WTC11 (cell line): ENCODE data around the gene C1QTNF6.

Experiments
- ATF3 ChIP-seq: sonication (generic); formaldehyde crosslinking; conservative IDR thresholded peaks from 2 replicates; pipeline ENCODE4 v1.8.1; 2022; ENCODE audit warnings: mild to moderate bottlenecking, missing genetic modification reagents
- CREB1 ChIP-seq: sonication (generic); formaldehyde crosslinking; IDR thresholded peaks from 2 replicates; pipeline ENCODE4 v1.8.0; 2023; ENCODE audit warnings: mild to moderate bottlenecking, missing genetic modification reagents
- ESRRA ChIP-seq: sonication (generic); formaldehyde crosslinking; IDR thresholded peaks from 2 replicates; pipeline ENCODE4 v1.8.1; 2022; ENCODE audit warnings: mild to moderate bottlenecking, missing genetic modification reagents, borderline replicate concordance
- ETV6 ChIP-seq: sonication (generic); formaldehyde crosslinking; IDR thresholded peaks from 2 replicates; pipeline ENCODE4 v1.8.1; 2022; ENCODE audit warnings: mild to moderate bottlenecking, missing genetic modification reagents
- FOXK1 ChIP-seq: sonication (generic); formaldehyde crosslinking; IDR thresholded peaks from 2 replicates; pipeline ENCODE4 v1.8.0; 2022; ENCODE audit warnings: mild to moderate bottlenecking, moderate library complexity, missing genetic modification reagents
- PRDM15 ChIP-seq: sonication (generic); formaldehyde crosslinking; IDR thresholded peaks from 2 replicates; pipeline ENCODE4 v1.8.0; 2022; ENCODE audit warnings: missing genetic modification reagents
- TF ChIP-seq, protein P1 (sequence below): fragments of 200-600 bp; IDR thresholded peaks from 2 replicates; pipeline ENCODE4 v1.8.0; 2022; ENCODE audit warnings: antibody characterized with exemption
- TF ChIP-seq, protein P2 (sequence below): sonication (generic); formaldehyde crosslinking; IDR thresholded peaks from 2 replicates; pipeline ENCODE4 v1.8.1; 2022; ENCODE audit warnings: low read depth, missing genetic modification reagents, borderline replicate concordance

DNA sequence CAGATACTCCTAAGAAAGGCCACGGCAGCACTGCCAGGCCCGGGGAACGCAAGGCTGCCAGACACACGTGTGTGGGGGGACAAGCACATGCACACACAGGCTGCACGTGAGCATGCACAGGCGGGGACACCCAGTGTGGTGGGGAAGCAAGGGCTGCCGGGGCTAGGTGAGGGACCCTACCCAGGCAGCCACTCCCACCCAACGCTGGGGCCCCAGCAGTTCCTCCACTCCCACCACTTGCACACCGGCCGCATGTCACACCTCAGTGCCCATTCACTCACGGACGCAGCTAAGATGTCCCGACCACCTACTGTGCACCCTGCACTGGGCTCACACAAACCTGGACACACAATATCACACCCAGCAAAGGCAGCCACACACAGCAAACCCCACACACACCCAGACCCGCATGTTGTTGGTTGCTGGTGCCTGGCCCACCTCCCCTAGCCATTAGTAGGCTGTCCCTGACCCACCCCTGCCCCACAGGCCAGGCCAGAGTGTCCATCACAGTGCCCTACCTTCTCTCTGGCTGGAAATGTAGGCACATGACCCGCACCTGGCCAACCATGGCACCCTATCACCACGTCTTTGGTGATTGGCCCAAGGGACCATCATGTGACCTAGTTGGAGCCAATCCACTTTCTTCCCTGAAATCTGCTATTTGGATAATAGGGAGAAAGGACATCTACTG lies 15.5 kb upstream of the C1QTNF6 start:
- TF ChIP-seq, protein P1, sequence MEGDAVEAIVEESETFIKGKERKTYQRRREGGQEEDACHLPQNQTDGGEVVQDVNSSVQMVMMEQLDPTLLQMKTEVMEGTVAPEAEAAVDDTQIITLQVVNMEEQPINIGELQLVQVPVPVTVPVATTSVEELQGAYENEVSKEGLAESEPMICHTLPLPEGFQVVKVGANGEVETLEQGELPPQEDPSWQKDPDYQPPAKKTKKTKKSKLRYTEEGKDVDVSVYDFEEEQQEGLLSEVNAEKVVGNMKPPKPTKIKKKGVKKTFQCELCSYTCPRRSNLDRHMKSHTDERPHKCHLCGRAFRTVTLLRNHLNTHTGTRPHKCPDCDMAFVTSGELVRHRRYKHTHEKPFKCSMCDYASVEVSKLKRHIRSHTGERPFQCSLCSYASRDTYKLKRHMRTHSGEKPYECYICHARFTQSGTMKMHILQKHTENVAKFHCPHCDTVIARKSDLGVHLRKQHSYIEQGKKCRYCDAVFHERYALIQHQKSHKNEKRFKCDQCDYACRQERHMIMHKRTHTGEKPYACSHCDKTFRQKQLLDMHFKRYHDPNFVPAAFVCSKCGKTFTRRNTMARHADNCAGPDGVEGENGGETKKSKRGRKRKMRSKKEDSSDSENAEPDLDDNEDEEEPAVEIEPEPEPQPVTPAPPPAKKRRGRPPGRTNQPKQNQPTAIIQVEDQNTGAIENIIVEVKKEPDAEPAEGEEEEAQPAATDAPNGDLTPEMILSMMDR: no peak
- TF ChIP-seq ETV6 (CRISPR knock-in tag) (no peak), PRDM15 (CRISPR knock-in tag) (no peak), FOXK1 (CRISPR knock-in tag) (no peak), ESRRA (CRISPR knock-in tag) (no peak), CREB1 (CRISPR knock-in tag) (no peak), ATF3 (CRISPR knock-in tag) (no peak)
- TF ChIP-seq, protein P2, sequence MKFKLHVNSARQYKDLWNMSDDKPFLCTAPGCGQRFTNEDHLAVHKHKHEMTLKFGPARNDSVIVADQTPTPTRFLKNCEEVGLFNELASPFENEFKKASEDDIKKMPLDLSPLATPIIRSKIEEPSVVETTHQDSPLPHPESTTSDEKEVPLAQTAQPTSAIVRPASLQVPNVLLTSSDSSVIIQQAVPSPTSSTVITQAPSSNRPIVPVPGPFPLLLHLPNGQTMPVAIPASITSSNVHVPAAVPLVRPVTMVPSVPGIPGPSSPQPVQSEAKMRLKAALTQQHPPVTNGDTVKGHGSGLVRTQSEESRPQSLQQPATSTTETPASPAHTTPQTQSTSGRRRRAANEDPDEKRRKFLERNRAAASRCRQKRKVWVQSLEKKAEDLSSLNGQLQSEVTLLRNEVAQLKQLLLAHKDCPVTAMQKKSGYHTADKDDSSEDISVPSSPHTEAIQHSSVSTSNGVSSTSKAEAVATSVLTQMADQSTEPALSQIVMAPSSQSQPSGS (CRISPR knock-in tag): no peak
